Thyroid gland (tissue), 4 donors: ENCODE measurements around the gene ADAT3. TPM values are rescaled to one million over a fixed set of nuclear protein-coding genes. Genes with fewer than 3 reads are reported as not detected.

Experiments
- DNase-seq, 2 donors: peaks; one replicate each; pipeline ENCODE4 v3.0.0-alpha.2; 2019
- H3K27ac ChIP-seq, 3 donors: fragments of 200-600 bp; sonication (generic); 1 replicate in 2 of 3; 2 replicates in 1 of 3; pipeline ENCODE4 v1.5.1; 2016 to 2019; ENCODE audit warnings: mild to moderate bottlenecking in 1 of 3, moderate library complexity in 1 of 3
- H3K27me3 ChIP-seq: fragments of 200-600 bp; sonication (generic); one replicate; pipeline ENCODE4 v1.5.1; 2019
- H3K36me3 ChIP-seq, 2 donors: fragments of 200-600 bp; sonication (generic); one replicate each; pipeline ENCODE4 v1.5.1; 2016 to 2019
- H3K4me1 ChIP-seq, 2 donors: fragments of 200-600 bp; sonication (generic); one replicate each; pipeline ENCODE4 v1.5.1; 2017 to 2019
- H3K4me3 ChIP-seq, 3 donors: fragments of 200-600 bp; sonication (generic); replicated peaks in 1 of 3; 1 replicate in 2 of 3; 2 replicates in 1 of 3; pipeline ENCODE4 v1.5.1; 2016; ENCODE audit warnings: mild to moderate bottlenecking in 1 of 3
- H3K9me3 ChIP-seq: fragments of 200-600 bp; sonication (generic); one replicate; pipeline ENCODE4 v1.5.1; 2017
- CTCF ChIP-seq, 6 experiments: fragments of 200-600 bp in 3 of 6; fragments of 450-650 bp in 3 of 6; sonication (generic) in 3 of 6; IDR thresholded peaks; one replicate each; pipeline ENCODE4 v1.5.1; 2016 to 2019; ENCODE audit warnings: antibody characterized with exemption in 6 of 6, mild to moderate bottlenecking in 2 of 6, inconsistent platforms in 1 of 6, moderate library complexity in 1 of 6
- POLR2A ChIP-seq, 2 donors: fragments of 450-650 bp; IDR thresholded peaks; one replicate each; pipeline ENCODE4 v1.6.1; 2017; ENCODE audit warnings: antibody characterized with exemption in 2 of 2, mild to moderate bottlenecking in 2 of 2, moderate library complexity in 1 of 2
- WGBS, 2 donors: methylation state at CpG; one replicate each; pipeline ENCODE4 v1.1.5; 2017; 5-methylcytosine and 5-hydroxymethylcytosine counted together
- intact Hi-C: fragments of 100-400 bp; cut with DNase I; formaldehyde crosslinking; loops from one replicate; pipeline ENCODE4 v1.15.1; 2023
- total RNA-seq, 4 donors: library from RNA; depleted of rRNA; stranded (reverse); fragments of >200 nt; gene quantifications; one replicate each; pipeline ENCODE4 v1.2.3, GENCODE V29; 2016

The ADAT3 gene
- total RNA-seq, 4 donors from 2014 or later, result 4.0 to 14.6 (median 8.3) TPM

DNA sequence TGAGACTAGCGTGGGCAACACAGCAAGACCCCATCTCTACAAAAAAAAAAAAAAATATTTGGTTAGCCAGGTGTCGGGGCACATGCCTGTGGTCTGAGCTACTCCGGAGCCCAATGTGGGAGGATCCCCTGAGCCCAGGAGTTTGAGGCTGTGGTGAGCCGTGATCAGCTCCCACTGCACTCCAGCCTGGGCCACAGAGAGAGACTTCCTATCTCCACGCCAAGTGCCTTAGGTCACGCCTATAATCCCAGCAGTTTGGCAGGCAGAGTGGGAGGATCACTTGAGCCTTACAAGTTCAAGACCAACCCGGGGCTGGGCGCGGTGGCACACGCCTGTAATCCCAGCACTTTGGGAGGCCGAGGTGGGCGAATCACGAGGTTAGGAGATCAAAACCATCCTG, 8.7 kb upstream of the ADAT3 start:
- Histone ChIP-seq H3K9me3 (no peaks in the 10 kb centered on the region), H3K36me3 (no peaks in the 10 kb centered on the region)
- 92 to 96% methylated on average over 13 of the region's 13 CpGs for WGBS, 2 donors

GRCh38 chr19:1901940-1902404, 3.2 kb upstream of the ADAT3 start:
- no peak for TF ChIP-seq POLR2A (IDR thresholded peaks at IDR 0.05)
- no peak for TF ChIP-seq CTCF (IDR thresholded peaks at IDR 0.05)
- 52 to 57% methylated on average over 16 of the region's 16 CpGs for WGBS, 2 donors
- H3K36me3 ChIP-seq, result no peaks in the 10 kb centered on the region
- H3K4me3 ChIP-seq, result no peak overlapping the region
- peak; percentile 70 to 72 for DNase-seq
- no peaks in the 10 kb centered on the region for H3K27me3 ChIP-seq
- no peaks in the 10 kb centered on the region for H3K9me3 ChIP-seq
- H3K4me1 ChIP-seq, result peaks cover 29 to 46% of the 10 kb centered on the region in 2 donors
- H3K27ac ChIP-seq, result peak overlapping the region in 2 of 3 donors; percentile 3 to 39
- intact Hi-C loops, result no loop called here

More for the DNA sequence above, 8.7 kb upstream of the ADAT3 start:
- TF ChIP-seq CTCF (IDR thresholded peaks at IDR 0.05), result no peak
- no peak for TF ChIP-seq POLR2A (IDR thresholded peaks at IDR 0.05)
- peaks cover 3 to 11% of the 10 kb centered on the region in 2 donors for H3K4me1 ChIP-seq
- H3K27ac ChIP-seq, result no peak overlapping the region
- H3K27me3 ChIP-seq, result no peaks in the 10 kb centered on the region
- intact Hi-C loops, result no loop called here
- no peak for DNase-seq
- no peak overlapping the region for H3K4me3 ChIP-seq

DNA sequence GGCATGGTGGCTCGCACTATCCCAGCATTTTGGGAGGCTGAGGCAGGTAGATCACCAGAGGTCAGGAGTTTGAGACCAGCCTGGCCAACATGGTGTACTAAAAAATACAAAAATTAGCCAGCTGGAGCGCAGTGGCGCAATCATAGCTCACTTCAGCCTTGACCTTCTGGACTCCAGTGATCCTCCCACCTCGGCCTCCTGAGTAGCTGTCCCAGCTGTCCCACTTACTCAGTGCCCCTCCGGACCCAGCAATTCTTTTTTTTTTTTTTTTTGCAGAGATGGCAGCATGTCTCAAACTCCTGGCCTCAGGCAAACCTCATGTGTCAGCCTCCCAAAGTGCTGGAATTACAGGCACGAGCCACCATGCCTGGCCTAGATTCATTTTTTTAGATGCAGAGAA, 2.3 kb upstream of the ADAT3 start:
- TF ChIP-seq POLR2A (IDR thresholded peaks at IDR 0.05) (no peak), CTCF (IDR thresholded peaks at IDR 0.05) (no peak)
- Histone ChIP-seq H3K27ac (peak overlapping the region; percentile 89 to 99 (median 98)), H3K4me1 (peaks cover 26 to 42% of the 10 kb centered on the region in 2 donors), H3K4me3 (no peak overlapping the region), H3K36me3 (no peaks in the 10 kb centered on the region), H3K27me3 (no peaks in the 10 kb centered on the region), H3K9me3 (no peaks in the 10 kb centered on the region)
- no peak for DNase-seq
- 69 to 78% methylated on average over 6 of the region's 6 CpGs for WGBS, 2 donors
- intact Hi-C loops, result no loop called here

DNA sequence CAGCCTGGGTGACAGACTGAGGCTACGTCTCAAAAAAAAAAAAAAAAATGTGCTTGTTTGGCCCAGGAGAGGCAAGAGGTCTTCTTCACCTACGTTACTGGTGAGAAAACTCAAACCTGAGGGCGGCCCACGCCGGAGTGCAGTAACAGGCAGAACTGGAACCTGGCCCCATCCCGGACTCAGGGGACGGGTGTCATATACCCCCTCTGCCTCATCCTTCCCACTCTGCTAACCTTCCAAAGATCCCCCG, 414 bp upstream of the ADAT3 start:
- 18 to 54% methylated on average over 5 to 8 of the region's 8 CpGs for WGBS, 2 donors
- peak overlapping the region; percentile 95 to 99 (median 98) for H3K27ac ChIP-seq
- no peaks in the 10 kb centered on the region for H3K36me3 ChIP-seq
- H3K4me3 ChIP-seq, result no peak overlapping the region
- intact Hi-C loops, result no loop called here
- H3K27me3 ChIP-seq, result no peaks in the 10 kb centered on the region
- no peak for TF ChIP-seq POLR2A (IDR thresholded peaks at IDR 0.05)
- no peak for TF ChIP-seq CTCF (IDR thresholded peaks at IDR 0.05)
- H3K9me3 ChIP-seq, result no peaks in the 10 kb centered on the region
- DNase-seq, result no peak
- peaks cover 26 to 51% of the 10 kb centered on the region in 2 donors for H3K4me1 ChIP-seq

GRCh38 chr19:1905863-1906375, 720 bp downstream of the ADAT3 start:
- 81 to 83% methylated on average over 15 of the region's 15 CpGs for WGBS, 2 donors
- no peak for DNase-seq
- H3K4me3 ChIP-seq, result peak overlapping the region; percentile 16 to 45 (median 28)
- TF ChIP-seq POLR2A (IDR thresholded peaks at IDR 0.05), result no peak
- no peak for TF ChIP-seq CTCF (IDR thresholded peaks at IDR 0.05)
- peak overlapping the region; percentile 71 to 99 (median 98) for H3K27ac ChIP-seq
- peaks cover 26 to 56% of the 10 kb centered on the region in 2 donors for H3K4me1 ChIP-seq
- intact Hi-C loops, result no loop called here
- H3K27me3 ChIP-seq, result no peaks in the 10 kb centered on the region
- H3K9me3 ChIP-seq, result no peaks in the 10 kb centered on the region
- H3K36me3 ChIP-seq, result no peaks in the 10 kb centered on the region
